ENCODE data around the gene KCNJ6. TPM values are rescaled to one million over a fixed set of nuclear protein-coding genes. Genes with fewer than 3 reads are reported as not detected.
"Not testable (repeated sequence)": the region's sequence is repeated elsewhere in the genome, so short reads cannot be mapped to it uniquely, and the experiment has no call there.

The KCNJ6 gene
- total RNA-seq, 4 donors from 2014 or later = not detected

- Histone ChIP-seq H3K4me1 (no peaks in the 10 kb centered on the region), H3K27ac (no peak overlapping the region), H3K27me3 (no peaks in the 10 kb centered on the region), H3K4me3 (no peak overlapping the region), H3K36me3 (no peaks in the 10 kb centered on the region), H3K9me3 (no peaks in the 10 kb centered on the region)
- no peak for ATAC-seq
- no peak for DNase-seq
- in situ Hi-C loops (cut with MboI; ENCODE audit: low sequenced_read_pairs in 4 of 4) (no loop called here), intact Hi-C loops (cut with DNase I; ENCODE audit: low total_unique reads) (no loop called here)
- TF ChIP-seq CTCF (IDR thresholded peaks at IDR 0.05 in 4 of 5, conservative IDR thresholded peaks at IDR 0.05 in 1 of 5) (no peak), POLR2A (IDR thresholded peaks at IDR 0.05) (no peak)
These were observed 21.4 kb upstream of the KCNJ6 start for GRCh38 chr21:37937668-37938067.

GRCh38 chr21:37936010-37936785 is 19.9 kb upstream of the KCNJ6 start:
- no peak for TF ChIP-seq POLR2A (IDR thresholded peaks at IDR 0.05)
- TF ChIP-seq CTCF (IDR thresholded peaks at IDR 0.05 in 4 of 5, conservative IDR thresholded peaks at IDR 0.05 in 1 of 5) = no peak
- H3K9me3 ChIP-seq = no peaks in the 10 kb centered on the region
- no peak overlapping the region for H3K27ac ChIP-seq
- DNase-seq = no peak
- intact Hi-C loops (cut with DNase I; ENCODE audit: low total_unique reads) = no loop called here
- no peaks in the 10 kb centered on the region for H3K27me3 ChIP-seq
- ATAC-seq = no peak
- no peaks in the 10 kb centered on the region for H3K4me1 ChIP-seq
- no peak overlapping the region for H3K4me3 ChIP-seq
- H3K36me3 ChIP-seq = no peaks in the 10 kb centered on the region
- in situ Hi-C loops (cut with MboI; ENCODE audit: low sequenced_read_pairs in 4 of 4) = no loop called here

GRCh38 chr21:37932936-37933335 is 16.7 kb upstream of the KCNJ6 start:
- no peak overlapping the region for H3K4me3 ChIP-seq
- no peak overlapping the region for H3K27ac ChIP-seq
- no peaks in the 10 kb centered on the region for H3K9me3 ChIP-seq
- no peaks in the 10 kb centered on the region for H3K4me1 ChIP-seq
- no peaks in the 10 kb centered on the region for H3K27me3 ChIP-seq
- intact Hi-C loops (cut with DNase I; ENCODE audit: low total_unique reads) = no loop called here
- in situ Hi-C loops (cut with MboI; ENCODE audit: low sequenced_read_pairs in 4 of 4) = no loop called here
- no peaks in the 10 kb centered on the region for H3K36me3 ChIP-seq
- ATAC-seq (no peak), DNase-seq (no peak)
- TF ChIP-seq POLR2A (IDR thresholded peaks at IDR 0.05) = no peak
- no peak for TF ChIP-seq CTCF (IDR thresholded peaks at IDR 0.05 in 4 of 5, conservative IDR thresholded peaks at IDR 0.05 in 1 of 5)

- Histone ChIP-seq H3K4me1 (no peaks in the 10 kb centered on the region), H3K27ac (no peak overlapping the region), H3K36me3 (no peaks in the 10 kb centered on the region), H3K27me3 (no peaks in the 10 kb centered on the region), H3K9me3 (no peaks in the 10 kb centered on the region), H3K4me3 (no peak overlapping the region)
- DNase-seq (no peak), ATAC-seq (no peak)
- TF ChIP-seq CTCF (IDR thresholded peaks at IDR 0.05 in 4 of 5, conservative IDR thresholded peaks at IDR 0.05 in 1 of 5) = no peak
- no peak for TF ChIP-seq POLR2A (IDR thresholded peaks at IDR 0.05)
- intact Hi-C loops (cut with DNase I; ENCODE audit: low total_unique reads) = no loop called here
- in situ Hi-C loops (cut with MboI; ENCODE audit: low sequenced_read_pairs in 4 of 4) = no loop called here
These were observed 11.5 kb upstream of the KCNJ6 start for GRCh38 chr21:37927711-37928110.

GRCh38 chr21:37921091-37921490 is 4.8 kb upstream of the KCNJ6 start:
- intact Hi-C loops (cut with DNase I; ENCODE audit: low total_unique reads) = no loop called here
- Histone ChIP-seq H3K36me3 (no peaks in the 10 kb centered on the region), H3K9me3 (no peaks in the 10 kb centered on the region), H3K27ac (no peak overlapping the region), H3K27me3 (peaks cover 14 to 20% (median 18%) of the 10 kb centered on the region in 3 donors), H3K4me1 (peaks cover 3% of the 10 kb centered on the region in 2 donors), H3K4me3 (no peak overlapping the region)
- ATAC-seq (no peak), DNase-seq (no peak)
- in situ Hi-C loops (cut with MboI; ENCODE audit: low sequenced_read_pairs in 4 of 4) = no loop called here
- TF ChIP-seq CTCF (IDR thresholded peaks at IDR 0.05 in 4 of 5, conservative IDR thresholded peaks at IDR 0.05 in 1 of 5) (no peak), POLR2A (IDR thresholded peaks at IDR 0.05) (no peak)

- H3K4me3 ChIP-seq; intact Hi-C loops (cut with DNase I; ENCODE audit: low total_unique reads); H3K36me3 ChIP-seq; H3K4me1 ChIP-seq; DNase-seq; ATAC-seq; H3K27ac ChIP-seq; H3K9me3 ChIP-seq; in situ Hi-C loops (cut with MboI; ENCODE audit: low sequenced_read_pairs in 4 of 4): not testable (repeated sequence)
- peaks cover 22 to 28% (median 25%) of the 10 kb centered on the region in 3 donors for H3K27me3 ChIP-seq
These were observed 4.0 kb upstream of the KCNJ6 start for GRCh38 chr21:37920302-37920701.
